AG04450 (cell line): ENCODE data around the gene SLC30A3. TPM values are rescaled to one million over a fixed set of nuclear protein-coding genes. Genes with fewer than 3 reads are reported as not detected.

Source experiments
- CTCF ChIA-PET: fragments of 300-600, 350-600 bp; formaldehyde crosslinking; extraction: SDS; loops from one replicate; lab custom pipeline; 2022; ENCODE audit warnings: antibody characterized with exemption, inconsistent platforms; lab: Charles Lee
- POLR2A ChIA-PET: fragments of 350-600 bp; formaldehyde crosslinking; extraction: SDS; loops from one replicate; lab custom pipeline; 2021; ENCODE audit warnings: antibody characterized with exemption, inconsistent platforms; lab: Yijun Ruan, JAX
- DNase-seq: peaks from one replicate; pipeline ENCODE4 v3.0.0-alpha.2; 2011; ENCODE audit warnings: low read depth, low spot score
- H3K27ac ChIP-seq: one replicate; pipeline ENCODE4 v1.5.1; 2012; ENCODE audit warnings: low read depth, low read length, control low read depth
- H3K27me3 ChIP-seq: one replicate; pipeline ENCODE4 v1.6.0; 2012; ENCODE audit warnings: low read length; ENCODE audit not compliant: control insufficient read depth, insufficient read depth
- H3K4me3 ChIP-seq: 2 replicates; pipeline ENCODE4 v1.5.1; 2011; ENCODE audit warnings: mild to moderate bottlenecking, low read depth, low read length, control low read depth
- H3K9me3 ChIP-seq: 2 replicates; pipeline ENCODE4 v1.5.1; 2012; ENCODE audit warnings: low read length; ENCODE audit not compliant: control insufficient read depth, insufficient read depth
- polyA plus RNA-seq: library from polyadenylated mRNA; depleted of rRNA; stranded (reverse); fragments of >200 nt; gene quantifications from 2 replicates; pipeline ENCODE4 v1.2.3, GENCODE V29; 2011
- TF ChIP-seq, protein P1 (sequence below): IDR thresholded peaks from 2 replicates; pipeline ENCODE4 v1.5.1; 2011; ENCODE audit warnings: low read depth, low read length, control low read depth, inconsistent platforms

Gene SLC30A3
- polyA plus RNA-seq, 1 experiment = 0.07 TPM

DNA sequence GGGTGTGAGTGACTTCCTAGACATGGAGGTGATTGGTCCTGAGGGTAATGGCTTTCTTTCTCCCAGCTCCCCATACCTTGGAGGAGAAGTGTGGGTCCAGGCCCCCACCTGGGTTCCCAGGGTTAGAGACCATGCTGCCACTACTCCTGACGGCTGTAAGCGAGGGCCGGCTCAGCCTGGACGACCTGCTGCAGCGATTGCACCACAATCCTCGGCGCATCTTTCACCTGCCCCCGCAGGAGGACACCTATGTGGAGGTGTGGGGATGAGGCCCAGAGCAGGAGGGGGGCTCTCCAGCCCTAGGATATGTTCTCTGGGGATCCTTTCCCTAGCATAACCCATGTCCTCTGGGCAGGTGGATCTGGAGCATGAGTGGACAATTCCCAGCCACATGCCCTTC, 23.9 kb downstream of the SLC30A3 start:
- CTCF ChIA-PET = no interaction called here
- no peaks in the 10 kb centered on the region; the same call in 1 of the 2 replicates for H3K9me3 ChIP-seq
- no peak for DNase-seq
- TF ChIP-seq, protein P1, sequence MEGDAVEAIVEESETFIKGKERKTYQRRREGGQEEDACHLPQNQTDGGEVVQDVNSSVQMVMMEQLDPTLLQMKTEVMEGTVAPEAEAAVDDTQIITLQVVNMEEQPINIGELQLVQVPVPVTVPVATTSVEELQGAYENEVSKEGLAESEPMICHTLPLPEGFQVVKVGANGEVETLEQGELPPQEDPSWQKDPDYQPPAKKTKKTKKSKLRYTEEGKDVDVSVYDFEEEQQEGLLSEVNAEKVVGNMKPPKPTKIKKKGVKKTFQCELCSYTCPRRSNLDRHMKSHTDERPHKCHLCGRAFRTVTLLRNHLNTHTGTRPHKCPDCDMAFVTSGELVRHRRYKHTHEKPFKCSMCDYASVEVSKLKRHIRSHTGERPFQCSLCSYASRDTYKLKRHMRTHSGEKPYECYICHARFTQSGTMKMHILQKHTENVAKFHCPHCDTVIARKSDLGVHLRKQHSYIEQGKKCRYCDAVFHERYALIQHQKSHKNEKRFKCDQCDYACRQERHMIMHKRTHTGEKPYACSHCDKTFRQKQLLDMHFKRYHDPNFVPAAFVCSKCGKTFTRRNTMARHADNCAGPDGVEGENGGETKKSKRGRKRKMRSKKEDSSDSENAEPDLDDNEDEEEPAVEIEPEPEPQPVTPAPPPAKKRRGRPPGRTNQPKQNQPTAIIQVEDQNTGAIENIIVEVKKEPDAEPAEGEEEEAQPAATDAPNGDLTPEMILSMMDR = no peak
- no peak overlapping the region for H3K27ac ChIP-seq
- POLR2A ChIA-PET = no interaction called here
- no peak overlapping the region for H3K4me3 ChIP-seq
- no peaks in the 10 kb centered on the region for H3K27me3 ChIP-seq

GRCh38 chr2:27237341-27237945, 25.4 kb downstream of the SLC30A3 start:
- H3K27ac ChIP-seq = no peak overlapping the region
- H3K9me3 ChIP-seq = no peaks in the 10 kb centered on the region; the same call in 1 of the 2 replicates
- H3K27me3 ChIP-seq = no peaks in the 10 kb centered on the region
- TF ChIP-seq, protein P1 = no peak
- DNase-seq = no peak
- POLR2A ChIA-PET = no interaction called here
- CTCF ChIA-PET = interaction anchor here (1.1 kb wide), 1 partner anchor 43 kb away, joined by 3 read pairs; no protein-coding TSS in a partner anchor
- H3K4me3 ChIP-seq = no peak overlapping the region

- no peak overlapping the region for H3K4me3 ChIP-seq
- TF ChIP-seq, protein P1 = no peak
- H3K9me3 ChIP-seq = no peaks in the 10 kb centered on the region; the same call in 1 of the 2 replicates
- ChIA-PET POLR2A (no interaction called here), CTCF (interaction anchor here (0.7 to 1.4 kb wide), 3 partner anchors 15 to 66 kb away, joined by 3 to 7 read pairs (median 3); no protein-coding TSS in a partner anchor)
- no peaks in the 10 kb centered on the region for H3K27me3 ChIP-seq
- no peak overlapping the region for H3K27ac ChIP-seq
- no peak for DNase-seq
Measured at GRCh38 chr2:27236626-27237025, 26.2 kb downstream of the SLC30A3 start.

DNA sequence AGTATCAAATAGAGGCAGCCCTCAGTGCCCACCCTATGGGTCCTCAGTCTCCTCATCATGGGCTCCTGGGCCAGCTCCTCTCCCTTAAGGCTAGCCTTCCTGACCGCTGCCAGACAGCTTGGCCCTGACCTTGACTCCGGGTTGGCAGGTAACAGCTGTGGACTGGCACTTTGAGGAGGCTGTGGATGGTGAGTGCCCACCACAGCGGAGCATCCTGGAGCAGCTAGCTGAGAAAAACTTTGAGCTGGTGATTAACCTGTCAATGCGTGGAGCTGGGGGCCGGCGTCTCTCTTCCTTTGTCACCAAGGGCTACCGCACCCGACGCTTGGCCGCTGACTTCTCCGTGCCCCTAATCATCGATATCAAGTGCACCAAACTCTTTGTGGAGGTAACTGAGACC, 26.7 kb downstream of the SLC30A3 start:
- Histone ChIP-seq H3K27ac (no peak overlapping the region), H3K27me3 (no peaks in the 10 kb centered on the region), H3K4me3 (no peak overlapping the region), H3K9me3 (no peaks in the 10 kb centered on the region; the same call in 1 of the 2 replicates)
- TF ChIP-seq, protein P1 = no peak
- ChIA-PET POLR2A (no interaction called here), CTCF (interaction anchor here (1.0 to 1.4 kb wide), 2 partner anchors 15 to 67 kb away, joined by 3 to 7 read pairs; no protein-coding TSS in a partner anchor)
- no peak for DNase-seq

DNA sequence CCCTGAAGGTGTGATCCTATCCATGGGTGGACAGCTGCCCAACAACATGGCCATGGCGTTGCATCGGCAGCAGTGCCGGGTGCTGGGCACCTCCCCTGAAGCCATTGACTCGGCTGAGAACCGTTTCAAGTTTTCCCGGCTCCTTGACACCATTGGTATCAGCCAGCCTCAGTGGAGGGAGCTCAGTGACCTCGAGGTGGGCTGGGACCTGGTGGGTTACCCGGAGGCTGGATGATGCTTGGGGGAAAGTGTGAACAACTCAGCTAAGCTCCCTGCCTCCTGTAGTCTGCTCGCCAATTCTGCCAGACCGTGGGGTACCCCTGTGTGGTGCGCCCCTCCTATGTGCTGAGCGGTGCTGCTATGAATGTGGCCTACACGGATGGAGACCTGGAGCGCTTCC, 29.5 kb downstream of the SLC30A3 start:
- CTCF ChIA-PET = interaction anchor here (0.8 kb wide), 1 partner anchor 68 kb away, joined by 3 read pairs; no protein-coding TSS in a partner anchor
- no peak for DNase-seq
- TF ChIP-seq, protein P1 = no peak
- Histone ChIP-seq H3K4me3 (no peak overlapping the region), H3K27me3 (no peaks in the 10 kb centered on the region), H3K9me3 (no peaks in the 10 kb centered on the region; the same call in 1 of the 2 replicates), H3K27ac (no peak overlapping the region)
- POLR2A ChIA-PET = interaction anchor here (0.6 kb wide), 1 partner anchor 92 kb away, joined by 3 read pairs; no protein-coding TSS in a partner anchor
